Gastrocnemius medialis (tissue), 4 donors: Measurements from ENCODE around the gene PLXNA2.

Experiments used
- CTCF ChIP-seq, 5 experiments: fragments of 450-650 bp in 3 of 5; fragments of 200-600 bp in 2 of 5; sonication (generic) in 2 of 5; IDR thresholded peaks in 4 of 5; conservative IDR thresholded peaks in 1 of 5; 1 replicate in 4 of 5; 2 replicates in 1 of 5; pipeline ENCODE4 v1.5.1; 2016 to 2019; ENCODE audit warnings: antibody characterized with exemption in 5 of 5, mild to moderate bottlenecking in 3 of 5, moderate library complexity in 3 of 5
- POLR2A ChIP-seq, 2 donors: fragments of 450-650 bp; IDR thresholded peaks; one replicate each; pipeline ENCODE4 v1.6.1; 2017; ENCODE audit warnings: antibody characterized with exemption in 2 of 2, mild to moderate bottlenecking in 2 of 2, moderate library complexity in 2 of 2

- TF ChIP-seq POLR2A (IDR thresholded peaks at IDR 0.05) (no peak), CTCF (IDR thresholded peaks at IDR 0.05 in 4 of 5, conservative IDR thresholded peaks at IDR 0.05 in 1 of 5) (no peak)
These were observed 131.2 kb downstream of the PLXNA2 start for GRCh38 chr1:208113011-208113410.
